ENCODE results near the gene HABP4.

The HABP4 gene

GRCh38 chr9:96436063-96436455 is 13.9 kb upstream of the HABP4 start:
- no peak for DNase-seq (ENCODE audit: low spot score)
- in situ Hi-C loops (cut with MboI; ENCODE audit: low pct_unique_long_range_greater_than_20kb, low sequenced_read_pairs, unreplicated experiment): no loop called here
- no peak for TF ChIP-seq CTCF (IDR thresholded peaks at IDR 0.05; ENCODE audit: extremely low read depth, insufficient read depth, missing control alignments)

GRCh38 chr9:96436456-96437126 is 13.4 kb upstream of the HABP4 start:
- no peak for TF ChIP-seq CTCF (IDR thresholded peaks at IDR 0.05; ENCODE audit: extremely low read depth, insufficient read depth, missing control alignments)
- in situ Hi-C loops (cut with MboI; ENCODE audit: low pct_unique_long_range_greater_than_20kb, low sequenced_read_pairs, unreplicated experiment): no loop called here
- DNase-seq (ENCODE audit: low spot score): no peak

GRCh38 chr9:96437454-96437853 is 12.5 kb upstream of the HABP4 start:
- DNase-seq (ENCODE audit: low spot score): no peak
- TF ChIP-seq CTCF (IDR thresholded peaks at IDR 0.05; ENCODE audit: extremely low read depth, insufficient read depth, missing control alignments): no peak
- in situ Hi-C loops (cut with MboI; ENCODE audit: low pct_unique_long_range_greater_than_20kb, low sequenced_read_pairs, unreplicated experiment): no loop called here

- DNase-seq (ENCODE audit: low spot score): no peak
- in situ Hi-C loops (cut with MboI; ENCODE audit: low pct_unique_long_range_greater_than_20kb, low sequenced_read_pairs, unreplicated experiment): loop anchor here (10.0 kb wide), 1 partner anchor 214 kb away; the partner anchor contains the start of gene PRXL2C
- no peak for TF ChIP-seq CTCF (IDR thresholded peaks at IDR 0.05; ENCODE audit: extremely low read depth, insufficient read depth, missing control alignments)
Measured at GRCh38 chr9:96440671-96441199, 9.2 kb upstream of the HABP4 start.

- peak; percentile 70 for TF ChIP-seq CTCF (IDR thresholded peaks at IDR 0.05; ENCODE audit: extremely low read depth, insufficient read depth, missing control alignments)
- in situ Hi-C loops (cut with MboI; ENCODE audit: low pct_unique_long_range_greater_than_20kb, low sequenced_read_pairs, unreplicated experiment): loop anchor here (10.0 kb wide), 1 partner anchor 213 kb away; the partner anchor contains the start of gene PRXL2C
- peak; percentile 48 for DNase-seq (ENCODE audit: low spot score)
Measured at GRCh38 chr9:96441798-96442445, 8.0 kb upstream of the HABP4 start.

- in situ Hi-C loops (cut with MboI; ENCODE audit: low pct_unique_long_range_greater_than_20kb, low sequenced_read_pairs, unreplicated experiment): loop anchor here (10.0 kb wide), 1 partner anchor 212 kb away; the partner anchor contains the start of gene PRXL2C
- DNase-seq (ENCODE audit: low spot score): no peak
Measured at GRCh38 chr9:96442491-96442890, 7.5 kb upstream of the HABP4 start.

More at GRCh38 chr9:96442491-96442890, 7.5 kb upstream of the HABP4 start:
- TF ChIP-seq CTCF (IDR thresholded peaks at IDR 0.05; ENCODE audit: extremely low read depth, insufficient read depth, missing control alignments): no peak
